A549 (cell line): ENCODE measurements around the gene DDX49. TPM values are rescaled to one million over a fixed set of nuclear protein-coding genes. Genes with fewer than 3 reads are reported as not detected.

ENCODE experiments used
- ATAC-seq, 2 experiments: fragments of 200-7000 bp in 1 of 2; fragments of >200 bp in 1 of 2; cut with Nextera tagmentation in 1 of 2; cut with Tn5 transposase in 1 of 2; 3 replicates each; pipeline versions ENCODE4 v1.8.0 to v1.9.1; 2018 to 2020; ENCODE audit warnings: mild to moderate bottlenecking in 1 of 2, moderate library complexity in 1 of 2
- CTCF ChIA-PET: fragments of 300-600 bp; sonication (Branson Sonifier 250); formaldehyde crosslinking; extraction: SDS; loops from one replicate; lab custom pipeline; 2021; ENCODE audit warnings: antibody characterized with exemption, inconsistent platforms; lab: Yijun Ruan, JAX
- POLR2A ChIA-PET: fragments of 350-600 bp; formaldehyde crosslinking; extraction: SDS; loops from one replicate; lab custom pipeline; 2021; ENCODE audit warnings: antibody characterized with exemption, inconsistent platforms; lab: Yijun Ruan, JAX
- DNase-seq, 2 experiments: peaks; one replicate each; pipeline versions ENCODE4 v3.0.0 to v3.0.0-alpha.2; 2011 to 2016; ENCODE audit warnings: low read depth in 1 of 2, low spot score in 1 of 2
- FAIRE-seq: peaks from 2 replicates; lab custom pipeline; 2011; peaks lifted over from hg19 to GRCh38; lab: Jason Lieb, UNC
- H3K27ac ChIP-seq, 2 experiments: fragments of >200 bp; sonication (Bioruptor Twin); formaldehyde crosslinking; 3 replicates each; pipeline ENCODE4 v1.5.1; 2016 to 2017
- H3K4me1 ChIP-seq: fragments of >200 bp; sonication (Bioruptor Twin); formaldehyde crosslinking; 3 replicates; pipeline ENCODE4 v1.6.1; 2016
- H3K4me2 ChIP-seq: fragments of >200 bp; sonication (Bioruptor Twin); formaldehyde crosslinking; 3 replicates; pipeline ENCODE4 v1.6.1; 2016
- H3K4me3 ChIP-seq: fragments of >200 bp; sonication (Bioruptor Twin); formaldehyde crosslinking; 3 replicates; pipeline ENCODE4 v1.5.1; 2016
- H3K9me3 ChIP-seq: fragments of >200 bp; sonication (Bioruptor Twin); formaldehyde crosslinking; 3 replicates; pipeline ENCODE4 v1.6.1; 2016
- CBX2 ChIP-seq: fragments of 200-600 bp; sonication (generic); IDR thresholded peaks from 2 replicates; pipeline ENCODE4 v1.6.1; 2016; ENCODE audit warnings: low read depth, mild to moderate bottlenecking, borderline replicate concordance
- CEBPB ChIP-seq, 2 experiments: fragments of >200 bp in 1 of 2; sonication (Bioruptor Twin) in 1 of 2; formaldehyde crosslinking in 1 of 2; IDR thresholded peaks; 2 replicates each; pipeline ENCODE4 v1.6.1; 2012 to 2016
- CHD2 ChIP-seq: fragments of 150-350 bp; IDR thresholded peaks from 2 replicates; pipeline ENCODE4 v1.6.1; 2014; ENCODE audit warnings: low read length; ENCODE audit not compliant: partially characterized antibody
- CHD4 ChIP-seq: fragments of 200-600 bp; sonication (generic); IDR thresholded peaks from 2 replicates; pipeline ENCODE4 v1.6.1; 2016; ENCODE audit warnings: antibody characterized with exemption, mild to moderate bottlenecking, borderline replicate concordance
- EHF ChIP-seq: fragments of 250-450 bp; sonication (Bioruptor Pico); IDR thresholded peaks from 2 replicates; pipeline ENCODE4 v1.5.0; 2020; ENCODE audit warnings: mild to moderate bottlenecking
- ESRRA ChIP-seq: fragments of 150-350 bp; IDR thresholded peaks from 2 replicates; pipeline ENCODE4 v1.6.1; 2014; ENCODE audit warnings: mild to moderate bottlenecking, low read length, borderline replicate concordance
- FOSB ChIP-seq: fragments of 250-450 bp; sonication (Bioruptor Pico); IDR thresholded peaks from 2 replicates; pipeline ENCODE4 v1.5.0; 2020; ENCODE audit warnings: mild to moderate bottlenecking, moderate library complexity
- FOSL2 ChIP-seq, 2 experiments: fragments of 450-650 bp in 1 of 2; fragments of >200 bp in 1 of 2; sonication (Bioruptor Twin) in 1 of 2; formaldehyde crosslinking; IDR thresholded peaks; 2 replicates each; pipeline versions ENCODE4 v1.5.0 to v1.6.1; 2016 to 2020; ENCODE audit warnings: mild to moderate bottlenecking in 1 of 2, moderate library complexity in 1 of 2
- GATA3 ChIP-seq: IDR thresholded peaks from 2 replicates; pipeline ENCODE4 v1.6.1; 2012; ENCODE audit warnings: borderline replicate concordance
- HEYL ChIP-seq: fragments of 250-450 bp; sonication (Bioruptor Pico); IDR thresholded peaks from 2 replicates; pipeline ENCODE4 v1.8.0; 2021; ENCODE audit warnings: mild to moderate bottlenecking, moderate library complexity
- JUNB ChIP-seq: fragments of >200 bp; sonication (Bioruptor Twin); formaldehyde crosslinking; IDR thresholded peaks from 2 replicates; pipeline ENCODE4 v1.6.1; 2016
- KDM5A ChIP-seq: fragments of 200-600 bp; sonication (generic); IDR thresholded peaks from 2 replicates; pipeline ENCODE4 v1.6.1; 2016; ENCODE audit warnings: antibody characterized with exemption, mild to moderate bottlenecking
- MAFK ChIP-seq: fragments of 450-650 bp; IDR thresholded peaks from 2 replicates; pipeline ENCODE4 v1.6.1; 2014; ENCODE audit not compliant: partially characterized antibody
- NFE2L2 ChIP-seq: fragments of 150-350 bp; conservative IDR thresholded peaks from 2 replicates; pipeline ENCODE4 v1.6.1; 2014; ENCODE audit warnings: low read length
- NPAS2 ChIP-seq: fragments of 250-450 bp; sonication (Bioruptor Pico); IDR thresholded peaks from 2 replicates; pipeline ENCODE4 v1.8.0; 2022; ENCODE audit warnings: mild to moderate bottlenecking, moderate library complexity, borderline replicate concordance
- NR3C1 ChIP-seq: fragments of >200 bp; sonication (Bioruptor Twin); formaldehyde crosslinking; IDR thresholded peaks from 3 replicates; pipeline ENCODE4 v1.6.1; 2017
- PHF8 ChIP-seq: fragments of 200-600 bp; sonication (generic); IDR thresholded peaks from 2 replicates; pipeline ENCODE4 v1.6.1; 2016; ENCODE audit warnings: low read depth, mild to moderate bottlenecking, antibody characterized with exemption, moderate library complexity, borderline replicate concordance
- POLR2A ChIP-seq: IDR thresholded peaks from 2 replicates; pipeline ENCODE4 v1.6.1; 2012; ENCODE audit warnings: mild to moderate bottlenecking, low read length
- SREBF2 ChIP-seq: fragments of 450-650 bp; IDR thresholded peaks from 2 replicates; pipeline ENCODE4 v1.6.1; 2014; ENCODE audit warnings: mild to moderate bottlenecking, moderate library complexity
- ZC3H11A ChIP-seq: fragments of 450-650 bp; IDR thresholded peaks from 2 replicates; pipeline ENCODE4 v1.6.1; 2014; ENCODE audit warnings: antibody characterized with exemption, mild to moderate bottlenecking
- ZFP36 ChIP-seq: fragments of 450-650 bp; IDR thresholded peaks from 2 replicates; pipeline ENCODE4 v1.6.1; 2014; ENCODE audit warnings: borderline replicate concordance; ENCODE audit not compliant: partially characterized antibody
- WGBS: methylation state at CpG from one replicate; pipeline ENCODE4 v1.1.6; 2017; ENCODE audit errors: missing lambda C conversion rate; 5-methylcytosine and 5-hydroxymethylcytosine counted together
- polyA plus RNA-seq, 4 experiments: library from polyadenylated mRNA; depleted of rRNA in 3 of 4; stranded (reverse); fragments of >200 nt; fragmentation: RNase III in 1 of 4; extraction: RNeasy Plus Mini Kit Qiagen cat#74134 plus additional on column Dnase treatment in 1 of 4; gene quantifications; 2 replicates in 3 of 4; 3 replicates in 1 of 4; pipeline ENCODE4 v1.2.3, GENCODE V29; 2011 to 2017
- TF ChIP-seq, protein P1 (sequence below): IDR thresholded peaks from 2 replicates; pipeline ENCODE4 v1.6.1; 2012; ENCODE audit warnings: low read depth, borderline replicate concordance
- TF ChIP-seq, protein P2 (sequence below): fragments of 200-600 bp; sonication (generic); IDR thresholded peaks from 2 replicates; pipeline ENCODE4 v1.6.1; 2016; ENCODE audit warnings: antibody characterized with exemption, mild to moderate bottlenecking, moderate library complexity
- TF ChIP-seq, protein P3 (sequence below): fragments of 250-450 bp; sonication (Bioruptor Pico); IDR thresholded peaks from 2 replicates; pipeline ENCODE4 v1.5.0; 2020; ENCODE audit warnings: low read depth, mild to moderate bottlenecking, moderate library complexity
- TF ChIP-seq, protein P4 (sequence below): IDR thresholded peaks from 2 replicates; pipeline ENCODE4 v1.6.1; 2012
- TF ChIP-seq, protein P5 (sequence below): fragments of 250-450 bp; sonication (Bioruptor Pico); IDR thresholded peaks from 2 replicates; pipeline ENCODE4 v1.5.0; 2021; ENCODE audit warnings: mild to moderate bottlenecking, moderate library complexity, borderline replicate concordance

Gene DDX49
- polyA plus RNA-seq, 2 of the 4 experiments (the other 2 are of a cell fraction) = 23.4 to 31.5 TPM

DNA sequence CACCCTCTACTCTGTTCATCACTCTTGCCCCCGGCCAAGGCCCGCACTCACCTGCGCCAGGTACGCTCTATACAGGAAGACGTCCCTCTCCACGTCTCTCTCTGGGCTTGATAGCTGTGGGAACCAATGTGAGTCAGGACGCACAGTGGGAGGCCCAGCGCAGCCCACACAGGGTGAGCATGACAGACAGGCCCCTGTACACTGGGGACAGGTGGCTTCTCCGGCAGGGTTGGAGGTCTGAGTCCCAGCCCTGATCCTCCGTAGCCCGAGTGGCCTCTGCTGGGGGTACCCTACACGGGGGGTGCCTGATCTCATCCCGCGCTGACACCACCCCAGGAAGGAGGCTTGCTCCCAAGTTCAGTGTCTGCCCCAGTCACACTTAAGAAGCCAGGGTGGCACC, 6.6 kb upstream of the DDX49 start:
- no peak for FAIRE-seq
- ChIA-PET CTCF (interaction anchor here (2.2 kb wide), 1 partner anchor 18 kb away, joined by 5 read pairs; no protein-coding TSS in a partner anchor), POLR2A (no interaction called here)
- Histone ChIP-seq H3K4me3 (no peak overlapping the region), H3K4me1 (0 out of 3 replicates have a peak, but pooled peaks cover 4% of the 10 kb centered on the region), H3K9me3 (no peaks in the 10 kb centered on the region), H3K27ac (no peak overlapping the region), H3K4me2 (no peak overlapping the region)
- WGBS = no CpG with 5 or more reads among the region's 14 CpGs
- DNase-seq = no peak
- TF ChIP-seq CEBPB (IDR thresholded peaks at IDR 0.05) = no peak
- TF ChIP-seq NR3C1 = no peak
- no peak for TF ChIP-seq MAFK
- no peak for TF ChIP-seq NPAS2 (CRISPR knock-in tag)
- TF ChIP-seq, protein P1, sequence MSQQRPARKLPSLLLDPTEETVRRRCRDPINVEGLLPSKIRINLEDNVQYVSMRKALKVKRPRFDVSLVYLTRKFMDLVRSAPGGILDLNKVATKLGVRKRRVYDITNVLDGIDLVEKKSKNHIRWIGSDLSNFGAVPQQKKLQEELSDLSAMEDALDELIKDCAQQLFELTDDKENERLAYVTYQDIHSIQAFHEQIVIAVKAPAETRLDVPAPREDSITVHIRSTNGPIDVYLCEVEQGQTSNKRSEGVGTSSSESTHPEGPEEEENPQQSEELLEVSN = no peak
- no peak for TF ChIP-seq GATA3
- TF ChIP-seq PHF8 = no peak
- no peak for TF ChIP-seq CBX2
- TF ChIP-seq KDM5A = no peak
- TF ChIP-seq SREBF2 = no peak
- TF ChIP-seq NFE2L2 = no peak
- ATAC-seq = no peak

DNA sequence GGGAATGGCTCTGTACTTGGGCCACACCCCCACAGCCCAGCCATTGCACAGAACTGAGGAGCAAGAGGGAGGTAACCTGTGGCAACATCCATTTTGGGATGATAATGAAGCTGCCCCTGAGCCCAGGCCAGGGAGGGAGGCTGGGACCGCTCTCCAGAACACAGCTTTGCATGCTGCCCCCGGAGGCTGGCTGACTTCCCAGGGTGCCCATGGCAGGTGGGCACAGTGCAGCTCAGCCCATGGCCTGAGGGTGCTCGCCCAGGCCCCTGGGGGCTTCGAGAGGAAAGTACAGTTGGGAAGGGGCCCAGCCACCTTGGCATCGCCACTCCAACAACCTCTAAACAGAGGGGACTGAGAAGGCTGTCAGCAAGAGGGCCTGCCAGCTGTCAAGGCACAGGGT, 6.0 kb upstream of the DDX49 start:
- 0 out of 3 replicates have a peak, but pooled peaks cover 4% of the 10 kb centered on the region for H3K4me1 ChIP-seq
- CTCF ChIA-PET = interaction anchor here (1.0 to 2.2 kb wide), 2 partner anchors 19 to 46 kb away, joined by 3 to 5 read pairs; no protein-coding TSS in a partner anchor
- FAIRE-seq (no peak), DNase-seq (no peak), ATAC-seq (no peak)
- no peak overlapping the region for H3K27ac ChIP-seq
- no peaks in the 10 kb centered on the region for H3K9me3 ChIP-seq
- no peak overlapping the region for H3K4me3 ChIP-seq
- TF ChIP-seq ZFP36 (no peak), FOSB (no peak), NPAS2 (CRISPR knock-in tag) (no peak), KDM5A (no peak), JUNB (no peak), ESRRA (no peak), MAFK (no peak), EHF (no peak), CHD2 (no peak), CHD4 (no peak), HEYL (CRISPR knock-in tag) (no peak), FOSL2 (IDR thresholded peaks at IDR 0.05) (no peak), FOSL2 (CRISPR knock-in tag; IDR thresholded peaks at IDR 0.05) (no peak), POLR2A (no peak), ZC3H11A (no peak), NFE2L2 (no peak)
- TF ChIP-seq, protein P2, sequence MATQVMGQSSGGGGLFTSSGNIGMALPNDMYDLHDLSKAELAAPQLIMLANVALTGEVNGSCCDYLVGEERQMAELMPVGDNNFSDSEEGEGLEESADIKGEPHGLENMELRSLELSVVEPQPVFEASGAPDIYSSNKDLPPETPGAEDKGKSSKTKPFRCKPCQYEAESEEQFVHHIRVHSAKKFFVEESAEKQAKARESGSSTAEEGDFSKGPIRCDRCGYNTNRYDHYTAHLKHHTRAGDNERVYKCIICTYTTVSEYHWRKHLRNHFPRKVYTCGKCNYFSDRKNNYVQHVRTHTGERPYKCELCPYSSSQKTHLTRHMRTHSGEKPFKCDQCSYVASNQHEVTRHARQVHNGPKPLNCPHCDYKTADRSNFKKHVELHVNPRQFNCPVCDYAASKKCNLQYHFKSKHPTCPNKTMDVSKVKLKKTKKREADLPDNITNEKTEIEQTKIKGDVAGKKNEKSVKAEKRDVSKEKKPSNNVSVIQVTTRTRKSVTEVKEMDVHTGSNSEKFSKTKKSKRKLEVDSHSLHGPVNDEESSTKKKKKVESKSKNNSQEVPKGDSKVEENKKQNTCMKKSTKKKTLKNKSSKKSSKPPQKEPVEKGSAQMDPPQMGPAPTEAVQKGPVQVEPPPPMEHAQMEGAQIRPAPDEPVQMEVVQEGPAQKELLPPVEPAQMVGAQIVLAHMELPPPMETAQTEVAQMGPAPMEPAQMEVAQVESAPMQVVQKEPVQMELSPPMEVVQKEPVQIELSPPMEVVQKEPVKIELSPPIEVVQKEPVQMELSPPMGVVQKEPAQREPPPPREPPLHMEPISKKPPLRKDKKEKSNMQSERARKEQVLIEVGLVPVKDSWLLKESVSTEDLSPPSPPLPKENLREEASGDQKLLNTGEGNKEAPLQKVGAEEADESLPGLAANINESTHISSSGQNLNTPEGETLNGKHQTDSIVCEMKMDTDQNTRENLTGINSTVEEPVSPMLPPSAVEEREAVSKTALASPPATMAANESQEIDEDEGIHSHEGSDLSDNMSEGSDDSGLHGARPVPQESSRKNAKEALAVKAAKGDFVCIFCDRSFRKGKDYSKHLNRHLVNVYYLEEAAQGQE = no peak
- TF ChIP-seq, protein P3, sequence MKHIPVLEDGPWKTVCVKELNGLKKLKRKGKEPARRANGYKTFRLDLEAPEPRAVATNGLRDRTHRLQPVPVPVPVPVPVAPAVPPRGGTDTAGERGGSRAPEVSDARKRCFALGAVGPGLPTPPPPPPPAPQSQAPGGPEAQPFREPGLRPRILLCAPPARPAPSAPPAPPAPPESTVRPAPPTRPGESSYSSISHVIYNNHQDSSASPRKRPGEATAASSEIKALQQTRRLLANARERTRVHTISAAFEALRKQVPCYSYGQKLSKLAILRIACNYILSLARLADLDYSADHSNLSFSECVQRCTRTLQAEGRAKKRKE (CRISPR knock-in tag) = no peak
- TF ChIP-seq, protein P4, sequence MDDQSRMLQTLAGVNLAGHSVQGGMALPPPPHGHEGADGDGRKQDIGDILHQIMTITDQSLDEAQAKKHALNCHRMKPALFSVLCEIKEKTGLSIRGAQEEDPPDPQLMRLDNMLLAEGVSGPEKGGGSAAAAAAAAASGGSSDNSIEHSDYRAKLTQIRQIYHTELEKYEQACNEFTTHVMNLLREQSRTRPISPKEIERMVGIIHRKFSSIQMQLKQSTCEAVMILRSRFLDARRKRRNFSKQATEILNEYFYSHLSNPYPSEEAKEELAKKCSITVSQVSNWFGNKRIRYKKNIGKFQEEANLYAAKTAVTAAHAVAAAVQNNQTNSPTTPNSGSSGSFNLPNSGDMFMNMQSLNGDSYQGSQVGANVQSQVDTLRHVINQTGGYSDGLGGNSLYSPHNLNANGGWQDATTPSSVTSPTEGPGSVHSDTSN = no peak
- TF ChIP-seq, protein P5, sequence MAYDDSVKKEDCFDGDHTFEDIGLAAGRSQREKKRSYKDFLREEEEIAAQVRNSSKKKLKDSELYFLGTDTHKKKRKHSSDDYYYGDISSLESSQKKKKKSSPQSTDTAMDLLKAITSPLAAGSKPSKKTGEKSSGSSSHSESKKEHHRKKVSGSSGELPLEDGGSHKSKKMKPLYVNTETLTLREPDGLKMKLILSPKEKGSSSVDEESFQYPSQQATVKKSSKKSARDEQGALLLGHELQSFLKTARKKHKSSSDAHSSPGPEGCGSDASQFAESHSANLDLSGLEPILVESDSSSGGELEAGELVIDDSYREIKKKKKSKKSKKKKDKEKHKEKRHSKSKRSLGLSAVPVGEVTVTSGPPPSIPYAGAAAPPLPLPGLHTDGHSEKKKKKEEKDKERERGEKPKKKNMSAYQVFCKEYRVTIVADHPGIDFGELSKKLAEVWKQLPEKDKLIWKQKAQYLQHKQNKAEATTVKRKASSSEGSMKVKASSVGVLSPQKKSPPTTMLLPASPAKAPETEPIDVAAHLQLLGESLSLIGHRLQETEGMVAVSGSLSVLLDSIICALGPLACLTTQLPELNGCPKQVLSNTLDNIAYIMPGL = no peak
- TF ChIP-seq, all 56 proteins: peak for 0
- WGBS = no CpG with 5 or more reads among the region's 5 CpGs
- POLR2A ChIA-PET = no interaction called here
- H3K4me2 ChIP-seq = no peak overlapping the region
